GM18526 (cell line): ENCODE results near the gene ABCD4.

Experiments used
- POLR2A ChIP-seq: IDR thresholded peaks from 3 replicates; pipeline ENCODE4 v1.6.1; 2011; ENCODE audit not compliant: insufficient read length; ENCODE audit errors: extremely low read depth

Gene ABCD4

DNA sequence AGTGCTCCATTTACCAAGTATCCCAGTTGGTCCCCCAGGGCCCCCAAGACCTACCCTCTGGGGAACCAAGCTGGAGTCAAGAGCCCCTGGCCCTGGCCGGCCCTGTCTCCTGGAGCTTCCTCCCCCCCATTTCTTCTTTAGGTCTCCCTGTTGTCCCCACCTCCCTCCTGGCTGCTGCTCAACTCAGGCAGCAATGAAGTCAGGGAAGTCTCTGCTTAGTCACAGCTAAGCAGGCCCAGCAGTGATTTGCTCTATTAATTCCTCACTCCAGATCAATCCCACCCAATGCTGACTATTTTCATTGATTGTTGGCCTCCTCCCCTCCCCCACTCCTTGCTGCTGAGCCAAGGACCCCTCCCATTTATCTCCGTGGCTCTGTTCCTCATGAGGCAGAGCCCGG is 35.1 kb downstream of the ABCD4 start:
- TF ChIP-seq POLR2A, result no peak

DNA sequence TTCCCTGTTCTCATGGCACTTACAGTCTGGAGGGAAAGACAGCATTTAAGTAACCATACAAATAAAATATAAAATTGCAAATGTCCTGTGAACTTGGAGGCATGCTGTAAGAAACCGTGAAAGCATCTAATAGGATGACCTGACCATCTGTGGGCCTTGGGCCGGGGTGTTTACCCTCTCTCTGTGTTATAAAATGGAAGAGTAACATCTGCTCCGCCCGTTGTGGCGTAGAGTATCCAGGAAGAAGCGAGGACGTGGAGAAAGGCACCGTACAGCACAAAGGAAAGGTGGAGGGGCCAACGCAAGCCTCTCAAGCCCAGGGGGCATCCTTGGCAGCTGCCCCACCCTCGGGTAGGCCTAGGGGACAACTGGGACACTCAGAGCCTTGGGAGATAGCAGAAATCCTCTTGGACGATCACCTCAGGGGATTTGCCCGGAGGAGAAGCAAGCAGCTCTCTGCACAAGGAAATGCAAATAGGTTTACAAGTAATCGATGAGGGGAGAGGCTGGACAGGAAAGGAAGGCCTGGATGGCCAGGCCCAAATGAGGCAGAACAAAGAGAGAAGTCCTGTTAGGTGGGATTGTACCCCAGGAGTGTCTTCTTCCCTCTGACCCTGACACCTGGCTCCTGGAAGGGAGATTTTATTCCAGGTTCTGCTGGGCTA is 37.3 kb downstream of the ABCD4 start:
- no peak for TF ChIP-seq POLR2A

DNA sequence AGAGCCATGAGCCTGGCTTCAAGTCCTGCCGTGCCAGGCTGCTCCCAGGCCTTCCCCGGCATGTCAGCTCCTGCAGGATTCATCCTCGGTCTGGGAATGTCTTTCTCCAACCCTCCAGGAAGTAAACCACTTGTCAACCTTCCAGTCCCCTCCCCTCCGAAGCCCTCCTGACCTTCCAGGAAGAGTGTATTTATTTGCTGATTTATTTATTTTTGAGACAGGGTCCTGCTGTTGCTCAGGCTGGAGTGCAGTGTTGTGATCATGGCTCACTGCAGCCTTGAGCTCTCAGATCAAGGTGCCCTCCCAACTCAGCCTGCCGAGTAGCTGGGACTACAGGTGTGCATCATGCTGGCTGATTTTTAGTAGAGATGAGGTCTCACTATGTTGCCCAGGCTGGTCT is 38.8 kb downstream of the ABCD4 start:
- no peak for TF ChIP-seq POLR2A

DNA sequence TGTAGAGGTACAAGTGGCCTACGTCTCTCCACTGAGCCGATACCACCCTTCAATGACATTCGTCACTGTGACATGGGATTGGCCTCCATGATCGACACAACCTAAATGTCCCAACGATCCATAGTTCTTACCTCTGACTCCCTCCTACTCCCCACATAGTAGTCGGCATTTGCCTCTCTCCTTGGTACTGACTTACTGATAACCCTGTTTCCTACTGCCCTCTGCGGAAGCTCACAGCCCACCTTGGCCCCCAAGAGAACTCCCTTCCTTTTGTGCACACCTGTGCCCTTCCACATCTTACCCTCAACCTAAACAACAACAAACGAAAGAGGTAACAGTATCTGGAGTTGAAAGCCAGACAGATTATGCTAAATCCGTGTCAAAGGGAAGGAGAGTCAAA is 39.6 kb downstream of the ABCD4 start:
- no peak for TF ChIP-seq POLR2A

DNA sequence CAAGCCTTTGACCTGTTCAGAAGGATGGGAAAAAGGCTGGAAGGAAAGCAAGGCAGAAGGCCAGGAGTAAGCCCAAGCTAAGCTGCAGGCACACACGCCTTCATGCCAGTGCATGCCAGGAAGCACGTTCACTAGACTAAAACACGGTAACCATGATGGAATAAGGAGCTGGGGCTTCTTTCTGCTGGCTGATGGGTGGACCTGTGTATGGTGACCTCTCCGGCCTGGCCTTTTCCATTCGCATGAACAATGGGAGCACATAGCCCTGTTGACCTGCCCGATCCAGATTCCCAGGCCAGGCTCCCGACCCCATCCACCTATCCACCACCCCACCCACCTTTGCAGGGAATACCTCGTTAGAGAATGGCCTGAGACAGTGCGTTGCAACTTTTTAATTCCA is 40.7 kb downstream of the ABCD4 start:
- TF ChIP-seq POLR2A, result no peak

DNA sequence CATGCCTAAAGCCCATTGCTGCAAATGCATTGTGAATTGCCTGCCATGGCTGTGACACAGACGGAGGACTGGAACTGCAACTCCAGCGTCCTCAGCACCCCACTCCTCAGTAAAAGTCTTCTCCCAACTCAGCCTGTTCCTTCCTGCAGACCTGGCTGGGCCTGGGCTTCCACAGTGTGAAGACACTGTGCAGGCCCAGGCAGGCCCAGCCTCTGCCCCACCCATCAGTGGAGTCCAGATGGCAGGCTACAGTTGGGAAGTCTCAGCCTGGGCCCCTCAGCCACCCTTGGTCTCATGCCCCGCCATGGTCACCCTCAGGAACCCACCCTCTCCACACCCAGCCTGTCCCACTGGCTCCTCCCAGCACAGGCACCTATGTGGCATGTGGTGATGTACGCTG is 41.4 kb downstream of the ABCD4 start:
- no peak for TF ChIP-seq POLR2A

GRCh38 chr14:74260525-74261233 is 42.1 kb downstream of the ABCD4 start:
- TF ChIP-seq POLR2A, result no peak

- no peak for TF ChIP-seq POLR2A
Measured at GRCh38 chr14:74259513-74259912, 43.2 kb downstream of the ABCD4 start.

DNA sequence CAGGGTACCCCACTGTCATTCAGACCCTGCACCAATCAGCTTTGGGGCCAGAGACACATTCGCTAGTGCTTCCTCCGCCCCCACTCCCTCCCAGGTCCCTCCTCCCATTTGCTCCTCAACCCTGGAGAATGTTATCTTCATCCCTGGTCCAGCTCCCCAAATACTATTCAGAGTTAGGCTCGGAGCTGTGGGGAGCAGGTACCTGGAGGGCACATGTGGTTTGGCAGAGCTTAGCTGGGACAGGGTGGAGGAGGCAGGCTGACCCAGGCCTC is 44.0 kb downstream of the ABCD4 start:
- no peak for TF ChIP-seq POLR2A

DNA sequence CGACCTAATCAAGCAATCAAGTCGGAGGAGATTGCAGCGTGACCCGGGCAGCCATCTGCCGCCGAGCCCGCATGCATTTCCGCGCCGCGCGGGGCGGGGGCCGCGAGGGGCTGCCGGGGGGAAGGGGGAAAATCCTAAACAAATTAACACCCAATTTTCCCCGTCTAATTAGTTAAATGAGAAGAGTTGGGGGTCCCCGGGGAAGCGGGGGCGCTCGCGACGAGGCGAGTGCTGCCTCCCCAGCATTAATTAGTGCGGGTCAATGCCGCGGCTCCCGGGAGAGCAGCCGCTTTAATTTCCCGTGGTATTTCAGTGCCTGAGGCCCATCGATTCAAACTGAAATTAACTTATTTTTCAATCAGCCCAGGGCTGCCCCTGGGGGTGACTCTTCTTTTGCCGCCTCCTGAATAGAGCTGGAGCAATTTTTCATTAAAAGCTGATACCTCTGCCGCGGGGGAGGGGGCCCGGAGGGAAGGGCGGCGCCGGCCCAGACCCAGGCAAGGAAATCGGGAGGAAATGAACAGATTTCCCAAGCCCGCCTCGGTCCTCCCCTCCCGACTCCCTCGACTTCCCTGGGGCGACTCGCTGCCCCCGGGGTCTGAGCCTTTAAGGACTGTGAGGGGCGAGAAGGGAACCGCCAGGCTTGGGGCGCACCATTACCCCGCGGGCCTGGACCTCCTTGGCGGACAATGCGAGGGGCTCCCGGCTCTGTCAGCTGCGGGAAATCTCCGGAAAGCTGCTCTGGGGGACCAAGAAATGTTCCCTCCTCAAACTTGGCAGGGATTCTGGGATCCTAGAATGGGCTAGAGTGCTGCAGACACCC is 44.6 kb downstream of the ABCD4 start:
- no peak for TF ChIP-seq POLR2A

DNA sequence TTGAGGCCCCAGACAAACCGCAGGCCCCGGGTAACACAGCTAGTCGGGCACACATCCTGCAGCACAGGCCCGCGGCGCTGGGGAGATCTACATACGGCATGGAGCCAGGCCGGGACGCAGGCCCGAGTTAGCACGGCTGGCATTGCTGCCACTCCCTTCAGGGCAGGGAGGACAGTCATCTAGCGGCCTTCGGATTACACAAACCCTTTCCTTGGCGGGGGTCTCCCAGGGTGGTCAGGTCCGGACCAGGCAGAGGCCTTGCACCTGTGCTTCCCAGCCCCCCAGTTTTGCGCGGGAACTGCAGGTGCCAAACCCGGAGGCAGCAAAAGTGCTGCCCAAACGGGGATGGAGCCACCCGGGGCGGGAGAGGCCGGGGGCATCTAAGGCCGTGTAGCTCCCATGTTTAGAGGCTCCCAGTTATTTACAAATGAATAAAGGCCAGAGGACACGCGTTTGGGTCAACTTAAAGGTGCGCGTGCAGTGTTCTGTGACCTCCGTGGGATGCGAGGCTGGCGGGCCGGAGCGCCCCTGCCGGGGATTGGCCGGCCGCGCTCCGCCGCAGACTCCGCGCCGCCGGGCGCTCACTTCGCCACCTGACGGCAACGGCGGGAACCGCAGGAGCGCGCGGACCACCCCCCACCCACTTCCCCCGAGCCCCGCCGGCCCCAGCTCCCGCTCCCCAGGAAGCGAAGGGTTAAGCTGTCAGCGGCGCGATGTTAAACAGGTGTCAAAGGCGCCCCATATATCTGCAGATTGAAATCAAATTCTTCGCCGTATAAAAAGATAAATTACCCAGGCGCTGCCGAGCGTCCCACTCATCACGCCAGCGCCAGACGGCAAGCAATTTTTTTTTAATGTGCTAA is 45.4 kb downstream of the ABCD4 start:
- TF ChIP-seq POLR2A, result no peak

DNA sequence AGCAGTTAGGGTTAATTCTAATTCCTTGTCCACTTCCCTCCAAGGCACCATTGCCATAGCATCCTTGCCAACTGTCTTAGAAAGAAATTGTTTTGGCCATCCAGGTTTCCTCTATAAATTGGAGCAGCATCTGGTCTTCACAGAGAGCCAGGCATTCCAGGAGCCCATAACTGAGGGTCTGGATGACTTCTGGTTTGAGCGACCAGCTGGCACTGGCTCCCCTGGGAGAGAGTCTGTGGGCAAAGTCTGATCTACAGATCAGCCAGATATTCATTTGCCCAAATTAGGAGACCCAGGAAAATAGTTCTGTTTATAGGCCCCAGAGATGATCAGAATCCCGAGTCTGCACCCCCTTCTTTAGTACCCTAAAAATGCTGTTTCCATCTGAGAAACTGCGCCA is 47.5 kb downstream of the ABCD4 start:
- no peak for TF ChIP-seq POLR2A

DNA sequence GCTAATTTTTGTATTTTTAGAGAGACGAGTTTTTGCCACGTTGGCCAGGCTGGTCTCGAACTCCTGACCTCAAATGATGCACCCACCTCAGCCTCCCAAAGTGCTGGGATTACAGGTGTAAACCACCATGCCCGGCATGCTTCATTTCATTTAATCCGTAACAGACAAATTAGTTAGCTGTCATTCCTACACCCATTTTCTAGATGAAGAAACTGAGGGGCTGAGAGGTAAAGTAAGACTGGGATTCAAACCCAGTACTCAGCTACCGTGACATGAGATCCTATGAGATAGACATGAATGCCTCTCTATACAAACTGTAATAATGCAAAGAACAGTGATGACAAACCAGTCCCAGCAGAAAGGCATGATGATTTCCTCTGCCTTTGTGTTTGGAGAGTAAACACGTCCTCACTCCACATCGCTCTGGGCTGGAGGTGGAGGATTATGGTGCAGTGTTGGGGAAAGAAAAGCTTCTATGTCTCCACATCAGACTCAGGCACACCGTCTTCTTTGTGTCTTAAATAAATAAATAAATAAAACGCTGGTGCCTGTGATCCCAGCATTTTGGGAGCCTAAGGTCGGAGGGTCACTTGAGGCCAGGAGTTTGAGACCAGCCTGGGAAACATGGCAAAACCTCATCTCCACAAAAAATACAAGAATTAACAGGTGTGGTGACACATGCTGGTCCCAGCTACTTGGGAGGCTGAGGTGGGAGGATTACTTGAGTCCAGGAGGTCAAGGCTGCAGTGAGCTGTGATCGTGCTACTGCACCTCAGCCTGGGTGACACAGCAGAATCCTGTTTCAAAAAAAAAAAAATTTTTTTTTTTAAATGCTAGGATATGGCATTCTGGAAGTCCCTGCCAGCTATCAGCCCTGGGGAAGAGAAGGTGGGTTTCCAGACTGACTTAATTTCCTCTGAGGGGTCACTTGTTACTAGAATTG is 53.0 kb downstream of the ABCD4 start:
- no peak for TF ChIP-seq POLR2A

GRCh38 chr14:74248017-74248416 is 54.7 kb downstream of the ABCD4 start:
- TF ChIP-seq POLR2A, result no peak
